A673 (cell line): ENCODE data around the gene POU2F3. TPM values are rescaled to one million over a fixed set of nuclear protein-coding genes. Genes with fewer than 3 reads are reported as not detected.
A peak's percentile ranks its signal among the peaks of the same experiment; 100 is the strongest.

Experiments used
- BruUV-seq: library from RNA; stranded (reverse); fragments of 400-500 nt; replicated peaks from 2 replicates; lab custom pipeline; 2021; lab: Mats Ljungman, UMichigan
- CTCF ChIA-PET: fragments of 300-600 bp; sonication (Branson Sonifier 250); formaldehyde crosslinking; loops from one replicate; lab custom pipeline; 2022; ENCODE audit warnings: antibody characterized with exemption; lab: Charles Lee
- POLR2A ChIA-PET: fragments of 300-600 bp; sonication (Branson Sonifier 250); formaldehyde crosslinking; loops from one replicate; lab custom pipeline; 2022; ENCODE audit warnings: antibody characterized with exemption; ENCODE audit not compliant: low non-redundant PET; lab: Charles Lee
- DNase-seq: peaks from one replicate; pipeline ENCODE4 v3.0.0-alpha.2; 2015; ENCODE audit warnings: low spot score
- H3K27ac ChIP-seq: fragments of 200-600 bp; sonication (generic); 2 replicates; pipeline ENCODE4 v1.5.1; 2016; ENCODE audit warnings: mixed run types, low read depth, mild to moderate bottlenecking, mixed read lengths, antibody characterized with exemption, low read length; ENCODE audit not compliant: poor library complexity, severe bottlenecking
- H3K27me3 ChIP-seq: fragments of 200-600 bp; sonication (generic); replicated peaks from 2 replicates; pipeline ENCODE4 v1.6.1; 2017; ENCODE audit warnings: mixed run types, low read depth, mild to moderate bottlenecking, mixed read lengths, antibody characterized with exemption, low read length; ENCODE audit not compliant: insufficient read depth, poor library complexity
- H3K36me3 ChIP-seq: fragments of 200-600 bp; sonication (generic); 2 replicates; pipeline ENCODE4 v1.6.1; 2016; ENCODE audit warnings: mixed run types, mild to moderate bottlenecking, mixed read lengths, antibody characterized with exemption, low read length; ENCODE audit not compliant: insufficient read depth, poor library complexity, severe bottlenecking
- H3K4me1 ChIP-seq: fragments of 200-600 bp; sonication (generic); 2 replicates; pipeline ENCODE4 v1.6.1; 2017; ENCODE audit warnings: mixed run types, mild to moderate bottlenecking, mixed read lengths, antibody characterized with exemption, low read length; ENCODE audit not compliant: insufficient read depth, poor library complexity, severe bottlenecking
- H3K4me3 ChIP-seq: fragments of 200-600 bp; sonication (generic); 2 replicates; pipeline ENCODE4 v1.5.1; 2016; ENCODE audit warnings: low read depth, mixed run types, mild to moderate bottlenecking, mixed read lengths, low read length; ENCODE audit not compliant: poor library complexity, severe bottlenecking
- H3K9me3 ChIP-seq: fragments of 200-600 bp; sonication (generic); 2 replicates; pipeline ENCODE4 v1.6.1; 2016; ENCODE audit warnings: mixed run types, low read depth, mild to moderate bottlenecking, mixed read lengths, antibody characterized with exemption, low read length; ENCODE audit not compliant: poor library complexity, severe bottlenecking
- CTCF ChIP-seq: fragments of 300-800, 200-600 bp; sonication (generic); conservative IDR thresholded peaks from 2 replicates; pipeline ENCODE4 v1.5.1; 2017; ENCODE audit warnings: low read depth, mild to moderate bottlenecking, antibody characterized with exemption, low read length, moderate library complexity, mixed read lengths
- EZH2 ChIP-seq: fragments of 200-600 bp; sonication (generic); IDR thresholded peaks from 2 replicates; pipeline ENCODE4 v1.6.1; 2017; ENCODE audit warnings: borderline replicate concordance, low read depth, mild to moderate bottlenecking, mixed read lengths, antibody characterized with exemption, low read length; ENCODE audit not compliant: poor library complexity, severe bottlenecking
- intact Hi-C: fragments of 100-400 bp; cut with micrococcal nuclease; formaldehyde crosslinking; loops from one replicate; pipeline ENCODE4 v1.10.0; 2022; ENCODE audit not compliant: unreplicated experiment
- total RNA-seq: library from RNA; stranded (reverse); gene quantifications from 2 replicates; pipeline ENCODE4 v1.2.3, GENCODE V29; 2021

The POU2F3 gene
- total RNA-seq, 1 experiment from 2014 or later, result not detected

DNA sequence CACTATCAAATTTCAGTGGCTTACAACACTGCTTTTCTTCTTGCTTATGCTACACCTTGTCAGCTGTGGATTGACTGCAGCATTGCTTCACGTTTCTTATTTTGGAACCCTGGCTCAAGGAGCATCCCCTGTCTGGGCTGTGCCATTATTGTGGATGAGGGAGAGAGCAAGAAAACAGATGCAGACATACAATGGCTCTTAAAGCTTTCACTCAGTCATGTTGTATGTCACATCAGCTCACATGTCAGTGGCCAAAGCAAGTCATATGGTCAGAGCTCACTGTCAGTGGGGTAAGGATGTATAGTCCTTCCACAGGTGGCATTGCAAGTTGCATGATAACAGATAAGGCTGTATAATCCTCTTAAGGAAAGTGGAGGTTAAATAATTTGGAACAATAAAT lies 106.3 kb downstream of the POU2F3 start:
- Histone ChIP-seq H3K27ac (peak overlapping the region; percentile 49), H3K4me1 (peaks cover 61% of the 10 kb centered on the region), H3K9me3 (peaks cover 11% of the 10 kb centered on the region), H3K4me3 (peak overlapping the region; percentile 18), H3K27me3 (no peaks in the 10 kb centered on the region), H3K36me3 (peaks cover 7% of the 10 kb centered on the region)
- intact Hi-C loops, result no loop called here
- ChIA-PET CTCF (no interaction called here), POLR2A (interaction anchor here (0.5 kb wide), 1 partner anchor 11 kb away, joined by 9 read pairs; no protein-coding TSS in a partner anchor)
- DNase-seq, result no peak
- BruUV-seq, result no TSS peak
- TF ChIP-seq EZH2 (no peak), CTCF (no peak)

DNA sequence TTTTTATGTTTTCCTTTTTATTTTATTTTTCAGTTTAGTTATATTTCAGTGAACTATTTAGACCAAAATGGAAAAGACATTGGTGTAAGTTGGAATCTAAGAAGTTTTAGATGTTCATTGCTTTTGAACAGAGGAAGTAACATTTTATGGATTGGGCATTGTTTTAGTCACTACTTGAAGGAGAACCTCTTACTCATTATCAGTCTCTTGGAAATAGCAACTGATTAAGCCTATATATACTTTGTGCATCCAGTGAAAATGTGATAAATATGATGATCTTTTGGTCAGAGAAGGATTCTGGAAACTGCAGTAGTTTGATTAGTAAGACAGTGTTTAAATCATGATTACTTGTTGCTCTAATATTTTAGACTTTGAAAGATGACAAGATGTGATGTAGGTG lies 110.7 kb downstream of the POU2F3 start:
- ChIA-PET POLR2A (no interaction called here), CTCF (interaction anchor here (0.9 kb wide), 1 partner anchor 14 kb away, joined by 3 read pairs; the partner anchor contains the start of gene ARHGEF12)
- no peaks in the 10 kb centered on the region for H3K36me3 ChIP-seq
- no peak for DNase-seq
- no peaks in the 10 kb centered on the region for H3K9me3 ChIP-seq
- intact Hi-C loops, result no loop called here
- TF ChIP-seq EZH2, result no peak
- TF ChIP-seq CTCF, result no peak
- H3K4me1 ChIP-seq, result peaks cover 55% of the 10 kb centered on the region
- H3K4me3 ChIP-seq, result no peak overlapping the region
- no peaks in the 10 kb centered on the region for H3K27me3 ChIP-seq
- BruUV-seq, result no TSS peak
- no peak overlapping the region for H3K27ac ChIP-seq

- no peaks in the 10 kb centered on the region for H3K9me3 ChIP-seq
- no peak for DNase-seq
- intact Hi-C loops, result no loop called here
- no TSS peak for BruUV-seq
- no peak for TF ChIP-seq EZH2
- no peak for TF ChIP-seq CTCF
- peaks cover 37% of the 10 kb centered on the region for H3K4me1 ChIP-seq
- H3K36me3 ChIP-seq, result no peaks in the 10 kb centered on the region
- ChIA-PET CTCF (no interaction called here), POLR2A (no interaction called here)
- H3K4me3 ChIP-seq, result no peak overlapping the region
- H3K27ac ChIP-seq, result no peak overlapping the region
- no peaks in the 10 kb centered on the region for H3K27me3 ChIP-seq
These were observed 112.5 kb downstream of the POU2F3 start for GRCh38 chr11:120352405-120352804.
